Naive thymus-derived CD4-positive, alpha-beta T cell (primary cell): ENCODE results near the gene ODC1. TPM values are rescaled to one million over a fixed set of nuclear protein-coding genes. Genes with fewer than 3 reads are reported as not detected.
"Not testable (repeated sequence)": the region's sequence is repeated elsewhere in the genome, so short reads cannot be mapped to it uniquely, and the experiment has no call there.

Experiments
- ATAC-seq: fragments of 150-1000 bp; cut with Tn5 transposase; 2 replicates; pipeline ENCODE4 v1.10.0; 2021; ENCODE audit warnings: mild to moderate bottlenecking, moderate library complexity
- CTCF ChIA-PET: fragments of 350-600 bp; sonication (Branson Sonifier 250); formaldehyde crosslinking; loops from one replicate; lab custom pipeline; 2021; ENCODE audit warnings: antibody characterized with exemption; lab: Charles Lee
- POLR2A ChIA-PET: fragments of 350-600 bp; sonication (Branson Sonifier 250); formaldehyde crosslinking; loops from one replicate; lab custom pipeline; 2021; ENCODE audit warnings: antibody characterized with exemption, inconsistent platforms; lab: Charles Lee
- DNase-seq, 9 donors: peaks; one replicate each; pipeline versions ENCODE4 v3.0.0 to v3.0.0-alpha.2; 2020 to 2022; ENCODE audit warnings: mixed read lengths in 1 of 9
- H3K27ac ChIP-seq: one replicate; pipeline ENCODE4 v1.7.0; 2013; ENCODE audit warnings: mild to moderate bottlenecking, low read depth, low read length, moderate library complexity
- H3K27me3 ChIP-seq, 2 donors: one replicate each; pipeline ENCODE4 v1.7.0; 2013; ENCODE audit warnings: low read length in 2 of 2, mild to moderate bottlenecking in 2 of 2, moderate library complexity in 2 of 2; ENCODE audit not compliant: control insufficient read depth in 2 of 2, insufficient read depth in 2 of 2
- H3K36me3 ChIP-seq, 3 experiments: 1 replicate in 2 of 3; 2 replicates in 1 of 3; pipeline ENCODE4 v1.7.0; 2013; ENCODE audit warnings: low read length in 3 of 3, mild to moderate bottlenecking in 3 of 3, moderate library complexity in 1 of 3; ENCODE audit not compliant: insufficient read depth in 3 of 3, control insufficient read depth in 2 of 3
- H3K4me1 ChIP-seq, 2 donors: one replicate each; pipeline ENCODE4 v1.7.0; 2013; ENCODE audit warnings: low read length in 2 of 2, mild to moderate bottlenecking in 2 of 2, moderate library complexity in 1 of 2; ENCODE audit not compliant: control insufficient read depth in 2 of 2, insufficient read depth in 2 of 2
- H3K4me3 ChIP-seq: 2 replicates; pipeline ENCODE4 v1.7.0; 2013; ENCODE audit warnings: mild to moderate bottlenecking, low read length
- H3K9me3 ChIP-seq, 3 experiments: 1 replicate in 2 of 3; 2 replicates in 1 of 3; pipeline ENCODE4 v1.7.0; 2013; ENCODE audit warnings: low read length in 3 of 3; ENCODE audit not compliant: control insufficient read depth in 2 of 3
- H3K27ac Mint-ChIP-seq, 9 donors: one replicate each; pipeline ENCODE4 v1.8.0; 2020 to 2022; ENCODE audit warnings: mixed read lengths in 9 of 9, mild to moderate bottlenecking in 8 of 9, moderate library complexity in 5 of 9, inconsistent platforms in 2 of 9
- H3K27me3 Mint-ChIP-seq, 5 donors: one replicate each; pipeline ENCODE4 v1.8.0; 2021 to 2022; ENCODE audit warnings: mixed read lengths in 5 of 5, mild to moderate bottlenecking in 1 of 5
- H3K36me3 Mint-ChIP-seq, 5 donors: one replicate each; pipeline ENCODE4 v1.8.0; 2020 to 2022; ENCODE audit warnings: mixed read lengths in 5 of 5, mild to moderate bottlenecking in 3 of 5, inconsistent platforms in 1 of 5
- H3K4me1 Mint-ChIP-seq, 7 donors: one replicate each; pipeline ENCODE4 v1.8.0; 2020 to 2022; ENCODE audit warnings: mixed read lengths in 7 of 7, mild to moderate bottlenecking in 3 of 7, inconsistent platforms in 1 of 7
- H3K4me3 Mint-ChIP-seq, 10 donors: one replicate each; pipeline ENCODE4 v1.8.0; 2020 to 2022; ENCODE audit warnings: mild to moderate bottlenecking in 10 of 10, mixed read lengths in 10 of 10, moderate library complexity in 6 of 10, inconsistent platforms in 2 of 10
- H3K9me3 Mint-ChIP-seq, 11 donors: one replicate each; pipeline ENCODE4 v1.8.0; 2020 to 2022; ENCODE audit warnings: mixed read lengths in 11 of 11, mild to moderate bottlenecking in 4 of 11, inconsistent platforms in 1 of 11, moderate library complexity in 1 of 11
- intact Hi-C, 2 donors: fragments of 100-400 bp; cut with micrococcal nuclease; formaldehyde crosslinking; loops; one replicate each; pipeline ENCODE4 v1.15.1; 2023
- polyA plus RNA-seq, 2 donors: library from polyadenylated mRNA; unstranded; fragments of 300-500 nt; fragmentation: Illumina TruSeq; gene quantifications; one replicate each; pipeline ENCODE4 v1.2.3, GENCODE V29; 2021
- total RNA-seq, 6 experiments: library from RNA in 5 of 6; stranded (reverse) in 5 of 6; gene quantifications; 1 replicate in 5 of 6; 2 replicates in 1 of 6; pipeline ENCODE4 v1.2.3 and lab custom pipeline; 2021 to 2026

ODC1 gene
- total and polyA plus RNA-seq, 7 experiments from 2014 or later: 32.7 to 88.2 (median 52.4) TPM

DNA sequence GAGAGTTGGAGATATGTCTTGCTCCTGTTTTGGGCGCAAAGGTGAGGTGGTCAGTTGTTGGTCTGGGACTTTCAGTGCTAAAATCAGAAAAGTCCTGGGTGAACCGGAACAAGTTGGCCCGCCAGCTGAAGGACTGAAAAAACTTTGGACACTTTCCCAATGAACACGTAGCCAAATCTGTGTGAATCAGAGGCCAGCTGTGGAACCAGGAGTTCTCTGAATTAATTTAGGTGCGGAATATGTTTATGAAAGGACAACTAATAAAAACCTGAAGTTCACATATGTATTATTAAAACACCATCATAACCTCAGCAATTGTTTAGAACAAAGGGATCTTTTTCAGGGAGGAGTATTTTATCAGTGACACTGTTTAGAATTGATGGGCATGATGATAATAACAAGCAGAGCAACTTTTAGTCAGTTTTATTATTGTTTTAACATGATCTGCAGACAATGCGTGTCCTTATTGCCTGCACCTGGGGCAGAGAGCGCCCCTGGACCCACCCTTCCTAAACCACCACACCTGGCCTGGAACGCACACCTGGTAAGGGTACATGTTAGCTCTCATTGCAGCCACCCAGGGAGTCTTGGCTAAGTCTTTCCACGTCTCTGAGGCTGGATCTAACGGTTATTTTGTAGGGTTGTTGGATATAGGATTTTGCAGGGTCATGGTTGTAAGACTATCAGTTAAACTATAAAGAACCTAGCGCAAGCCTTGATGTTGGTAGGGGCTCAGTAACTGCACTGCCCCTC is 9.9 kb upstream of the ODC1 start:
- CTCF ChIA-PET: no interaction called here
- intact Hi-C loops: no loop called here
- Histone ChIP-seq H3K9me3 (no peaks in the 10 kb centered on the region), H3K27ac (no peak overlapping the region), H3K4me1 (no peaks in the 10 kb centered on the region), H3K4me3 (no peak overlapping the region), H3K27me3 (no peaks in the 10 kb centered on the region), H3K36me3 (no peaks in the 10 kb centered on the region)
- no peaks in the 10 kb centered on the region for H3K36me3 Mint-ChIP-seq
- no peaks in the 10 kb centered on the region for H3K9me3 Mint-ChIP-seq
- peaks cover 0 to 36% (median 4%) of the 10 kb centered on the region in 5 donors for H3K27me3 Mint-ChIP-seq
- H3K4me1 Mint-ChIP-seq: peaks cover 0 to 6% (median 5%) of the 10 kb centered on the region in 7 donors
- POLR2A ChIA-PET: interaction anchor here (1.4 kb wide), 1 partner anchor 9 kb away, joined by 4 read pairs; no protein-coding TSS in a partner anchor
- no peak for ATAC-seq
- DNase-seq: no peak
- no peak overlapping the region for H3K4me3 Mint-ChIP-seq
- peak overlapping the region in 1 of 9 donors; percentile 20 for H3K27ac Mint-ChIP-seq

DNA sequence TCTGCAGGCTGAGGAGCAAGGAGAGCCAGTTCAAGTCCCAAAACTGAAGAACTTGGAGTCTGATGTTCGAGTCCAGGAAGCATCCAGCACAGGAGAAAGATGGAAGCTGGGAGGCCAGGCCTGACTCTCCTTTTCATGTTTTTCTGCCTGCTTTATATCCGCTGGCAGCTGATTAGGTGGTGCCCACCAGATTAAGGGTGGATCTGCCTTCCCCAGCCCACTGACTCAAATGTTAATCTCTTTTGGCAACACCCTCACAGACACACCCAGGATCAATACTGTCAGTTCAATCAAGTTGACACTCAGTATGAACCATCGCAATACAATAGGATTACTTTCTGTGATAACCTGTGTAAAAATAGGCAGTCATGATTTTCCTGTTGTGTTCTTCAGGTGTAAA is 9.1 kb upstream of the ODC1 start:
- H3K27ac ChIP-seq, H3K27ac Mint-ChIP-seq, H3K36me3 ChIP-seq, H3K9me3 Mint-ChIP-seq, H3K4me3 Mint-ChIP-seq, H3K36me3 Mint-ChIP-seq, CTCF ChIA-PET, H3K27me3 ChIP-seq, DNase-seq, intact Hi-C loops, H3K4me1 ChIP-seq, H3K4me1 Mint-ChIP-seq, H3K4me3 ChIP-seq, ATAC-seq, H3K9me3 ChIP-seq: not testable (repeated sequence)
- POLR2A ChIA-PET: interaction anchor here (0.7 to 1.4 kb wide), 2 partner anchors 8 to 9 kb away, joined by 3 to 4 read pairs; partner anchors contain the start of gene ODC1
- peaks cover 0 to 33% (median 2%) of the 10 kb centered on the region in 5 donors for H3K27me3 Mint-ChIP-seq

- ChIA-PET POLR2A (no interaction called here), CTCF (interaction anchor here (0.6 kb wide), 1 partner anchor 45 kb away, joined by 3 read pairs; no protein-coding TSS in a partner anchor)
- H3K36me3 Mint-ChIP-seq: peaks cover 0 to 2% (median 0%) of the 10 kb centered on the region in 5 donors
- Histone ChIP-seq H3K9me3 (no peaks in the 10 kb centered on the region), H3K27me3 (no peaks in the 10 kb centered on the region), H3K27ac (no peak overlapping the region), H3K36me3 (no peaks in the 10 kb centered on the region), H3K4me1 (peaks cover 0 to 4% of the 10 kb centered on the region in 2 donors), H3K4me3 (no peak overlapping the region)
- no peaks in the 10 kb centered on the region for H3K9me3 Mint-ChIP-seq
- DNase-seq (no peak), ATAC-seq (no peak)
- peaks cover 0 to 20% (median 10%) of the 10 kb centered on the region in 7 donors for H3K4me1 Mint-ChIP-seq
- H3K4me3 Mint-ChIP-seq: no peak overlapping the region
- intact Hi-C loops: no loop called here
- H3K27me3 Mint-ChIP-seq: peaks cover 0 to 16% (median 0%) of the 10 kb centered on the region in 5 donors
- H3K27ac Mint-ChIP-seq: peak overlapping the region in 1 of 9 donors; percentile 36
Measured at GRCh38 chr2:10454505-10454904, 6.4 kb upstream of the ODC1 start.

- Mint-ChIP-seq H3K27me3 (peaks cover 0 to 10% (median 0%) of the 10 kb centered on the region in 5 donors), H3K9me3 (no peaks in the 10 kb centered on the region), H3K27ac (no peak overlapping the region), H3K4me1 (peaks cover 0 to 26% (median 14%) of the 10 kb centered on the region in 7 donors), H3K36me3 (peaks cover 0 to 2% (median 0%) of the 10 kb centered on the region in 5 donors), H3K4me3 (no peak overlapping the region)
- no peaks in the 10 kb centered on the region for H3K36me3 ChIP-seq
- intact Hi-C loops: no loop called here
- H3K27me3 ChIP-seq: no peaks in the 10 kb centered on the region
- DNase-seq (no peak), ATAC-seq (no peak)
- POLR2A ChIA-PET: no interaction called here
- no peak overlapping the region for H3K27ac ChIP-seq
- H3K9me3 ChIP-seq: no peaks in the 10 kb centered on the region
- H3K4me3 ChIP-seq: no peak overlapping the region
- CTCF ChIA-PET: interaction anchor here (0.6 kb wide), 1 partner anchor 45 kb away, joined by 3 read pairs; no protein-coding TSS in a partner anchor
- H3K4me1 ChIP-seq: peaks cover 5% of the 10 kb centered on the region in 2 donors
Measured at GRCh38 chr2:10453905-10454298, 5.8 kb upstream of the ODC1 start.

GRCh38 chr2:10452956-10453904 is 5.1 kb upstream of the ODC1 start:
- peaks cover 0 to 2% (median 0%) of the 10 kb centered on the region in 5 donors for H3K36me3 Mint-ChIP-seq
- Histone ChIP-seq H3K36me3 (no peaks in the 10 kb centered on the region), H3K9me3 (no peaks in the 10 kb centered on the region), H3K4me1 (peaks cover 5 to 8% of the 10 kb centered on the region in 2 donors), H3K27ac (no peak overlapping the region), H3K4me3 (no peak overlapping the region), H3K27me3 (no peaks in the 10 kb centered on the region)
- CTCF ChIA-PET: no interaction called here
- peaks cover 0 to 5% (median 0%) of the 10 kb centered on the region in 5 donors for H3K27me3 Mint-ChIP-seq
- POLR2A ChIA-PET: no interaction called here
- peaks cover 0 to 26% (median 14%) of the 10 kb centered on the region in 7 donors for H3K4me1 Mint-ChIP-seq
- ATAC-seq (no peak), DNase-seq (no peak)
- H3K4me3 Mint-ChIP-seq: no peak overlapping the region
- intact Hi-C loops: no loop called here
- H3K9me3 Mint-ChIP-seq: no peaks in the 10 kb centered on the region
- H3K27ac Mint-ChIP-seq: peak overlapping the region in 1 of 9 donors; percentile 65

GRCh38 chr2:10452312-10452711 is 4.2 kb upstream of the ODC1 start:
- ATAC-seq (no peak), DNase-seq (no peak)
- Mint-ChIP-seq H3K9me3 (no peaks in the 10 kb centered on the region), H3K4me1 (peaks cover 3 to 28% (median 16%) of the 10 kb centered on the region in 7 donors), H3K27ac (no peak overlapping the region), H3K36me3 (peaks cover 0 to 3% (median 0%) of the 10 kb centered on the region in 5 donors), H3K27me3 (peaks cover 0 to 3% (median 0%) of the 10 kb centered on the region in 5 donors), H3K4me3 (no peak overlapping the region)
- ChIA-PET CTCF (interaction anchor here (1.3 kb wide), 1 partner anchor 12 kb away, joined by 4 read pairs; no protein-coding TSS in a partner anchor), POLR2A (interaction anchor here (0.5 kb wide), 1 partner anchor 347 kb away, joined by 3 read pairs; no protein-coding TSS in a partner anchor)
- no peak overlapping the region for H3K4me3 ChIP-seq
- peaks cover 8 to 10% of the 10 kb centered on the region in 2 donors for H3K4me1 ChIP-seq
- intact Hi-C loops: no loop called here
- no peaks in the 10 kb centered on the region for H3K36me3 ChIP-seq
- H3K27ac ChIP-seq: no peak overlapping the region
- H3K27me3 ChIP-seq: no peaks in the 10 kb centered on the region
- H3K9me3 ChIP-seq: no peaks in the 10 kb centered on the region
